CD14-positive monocyte (primary cell): ENCODE results near the gene CLDN9. TPM values are rescaled to one million over a fixed set of nuclear protein-coding genes. Genes with fewer than 3 reads are reported as not detected.

Source experiments
- DNase-seq, 3 donors: peaks; one replicate each; pipeline ENCODE4 v3.0.0-alpha.2; 2011 to 2022
- H2AFZ ChIP-seq: 2 replicates; pipeline ENCODE4 v1.6.0; 2012; ENCODE audit warnings: mild to moderate bottlenecking, low read depth, low read length, inconsistent platforms; ENCODE audit not compliant: insufficient read depth, poor library complexity, severe bottlenecking
- H3K27ac ChIP-seq, 2 donors: 1 replicate in 1 of 2; 2 replicates in 1 of 2; pipeline ENCODE4 v1.5.1; 2012 to 2013; ENCODE audit warnings: low read length in 2 of 2, control low read depth in 1 of 2, inconsistent platforms in 1 of 2, low read depth in 1 of 2, mild to moderate bottlenecking in 1 of 2
- H3K27me3 ChIP-seq, 2 donors: one replicate each; pipeline versions ENCODE4 v1.6.0 to v1.6.1; 2011 to 2013; ENCODE audit warnings: low read length in 2 of 2; ENCODE audit not compliant: control insufficient read depth in 2 of 2, insufficient read depth in 2 of 2
- H3K36me3 ChIP-seq, 2 donors: replicated peaks in 1 of 2; 1 replicate in 1 of 2; 2 replicates in 1 of 2; pipeline versions ENCODE4 v1.5.1 to v1.6.1; 2012 to 2013; ENCODE audit warnings: low read length in 2 of 2, control low read depth in 1 of 2, inconsistent platforms in 1 of 2, mild to moderate bottlenecking in 1 of 2; ENCODE audit not compliant: insufficient read depth in 2 of 2, control insufficient read depth in 1 of 2
- H3K4me1 ChIP-seq, 2 donors: 1 replicate in 1 of 2; 2 replicates in 1 of 2; pipeline versions ENCODE4 v1.5.1 to v1.6.1; 2012 to 2013; ENCODE audit warnings: low read length in 2 of 2, control low read depth in 1 of 2, inconsistent platforms in 1 of 2, mild to moderate bottlenecking in 1 of 2, moderate library complexity in 1 of 2; ENCODE audit not compliant: insufficient read depth in 2 of 2, control insufficient read depth in 1 of 2
- H3K4me2 ChIP-seq: replicated peaks from 2 replicates; pipeline ENCODE3; 2012; ENCODE audit warnings: low read length, moderate library complexity, mild to moderate bottlenecking; ENCODE audit not compliant: poor library complexity, severe bottlenecking; ENCODE audit errors: extremely low read depth
- H3K4me3 ChIP-seq, 3 experiments: fragments of 200-600 bp in 1 of 3; sonication (generic) in 1 of 3; replicated peaks in 1 of 3; 1 replicate in 2 of 3; 2 replicates in 1 of 3; pipeline ENCODE4 v1.5.1; 2011 to 2013; ENCODE audit warnings: low read length in 3 of 3, mild to moderate bottlenecking in 3 of 3, control low read depth in 2 of 3, low read depth in 2 of 3, inconsistent platforms in 1 of 3, moderate library complexity in 1 of 3
- H3K79me2 ChIP-seq: 2 replicates; pipeline ENCODE4 v1.6.0; 2012; ENCODE audit warnings: mild to moderate bottlenecking, control low read depth, inconsistent platforms, low read length, moderate library complexity; ENCODE audit not compliant: insufficient read depth
- H3K9ac ChIP-seq: 2 replicates; pipeline ENCODE4 v1.6.0; 2017; ENCODE audit warnings: low read length, mild to moderate bottlenecking; ENCODE audit not compliant: insufficient read depth, poor library complexity, severe bottlenecking
- H3K9me3 ChIP-seq, 2 donors: replicated peaks in 1 of 2; 1 replicate in 1 of 2; 2 replicates in 1 of 2; pipeline versions ENCODE4 v1.5.1 to v1.6.1; 2012 to 2013; ENCODE audit warnings: low read length in 2 of 2, control low read depth in 1 of 2; ENCODE audit not compliant: control insufficient read depth in 1 of 2, insufficient read depth in 1 of 2
- H4K20me1 ChIP-seq: 2 replicates; pipeline ENCODE4 v1.6.0; 2012; ENCODE audit warnings: mild to moderate bottlenecking, low read length, control low read depth, moderate library complexity; ENCODE audit not compliant: insufficient read depth
- H3K27ac Mint-ChIP-seq, 7 donors: one replicate each; pipeline ENCODE4 v1.8.0; 2020; ENCODE audit warnings: mild to moderate bottlenecking in 7 of 7, mixed read lengths in 7 of 7, moderate library complexity in 6 of 7, inconsistent platforms in 2 of 7
- H3K27me3 Mint-ChIP-seq, 3 donors: one replicate each; pipeline ENCODE4 v1.8.0; 2021 to 2022; ENCODE audit warnings: low read depth in 3 of 3, mild to moderate bottlenecking in 3 of 3, mixed read lengths in 3 of 3, moderate library complexity in 3 of 3, inconsistent platforms in 1 of 3
- H3K36me3 Mint-ChIP-seq, 2 donors: one replicate each; pipeline ENCODE4 v1.8.0; 2020; ENCODE audit warnings: mixed read lengths in 2 of 2, inconsistent platforms in 1 of 2, mild to moderate bottlenecking in 1 of 2
- H3K4me1 Mint-ChIP-seq: one replicate; pipeline ENCODE4 v1.8.0; 2020; ENCODE audit warnings: mild to moderate bottlenecking, mixed read lengths
- H3K4me3 Mint-ChIP-seq, 2 donors: one replicate each; pipeline ENCODE4 v1.8.0; 2020; ENCODE audit warnings: mild to moderate bottlenecking in 2 of 2, mixed read lengths in 2 of 2, moderate library complexity in 1 of 2
- H3K9me3 Mint-ChIP-seq, 7 donors: one replicate each; pipeline ENCODE4 v1.8.0; 2020 to 2022; ENCODE audit warnings: mixed read lengths in 7 of 7, mild to moderate bottlenecking in 6 of 7, moderate library complexity in 6 of 7, inconsistent platforms in 2 of 7
- CTCF ChIP-seq: fragments of 200-600 bp; IDR thresholded peaks from one replicate; pipeline ENCODE4 v1.8.0; 2022; ENCODE audit warnings: antibody characterized with exemption, mild to moderate bottlenecking
- WGBS: methylation state at CpG from one replicate; pipeline ENCODE4 v1.1.5; 2013; ENCODE audit warnings: missing lambda C conversion rate; ENCODE audit not compliant: insufficient coverage; 5-methylcytosine and 5-hydroxymethylcytosine counted together
- intact Hi-C, 2 donors: fragments of 100-400 bp; cut with micrococcal nuclease; formaldehyde crosslinking; loops; one replicate each; pipeline versions ENCODE4 v1.15.0 to v1.15.1; 2023
- polyA plus RNA-seq, 3 donors: library from polyadenylated mRNA; depleted of rRNA in 1 of 3; unstranded in 2 of 3; stranded (reverse) in 1 of 3; fragments of 300-500 nt in 2 of 3; fragments of >200 nt in 1 of 3; fragmentation: Illumina TruSeq in 2 of 3; gene quantifications; 1 replicate in 2 of 3; 2 replicates in 1 of 3; pipeline ENCODE4 v1.2.3, GENCODE V29; 2012 to 2021

Gene CLDN9
- polyA plus RNA-seq, 3 donors = 2.1 TPM; not detected in 2

GRCh38 chr16:3047387-3047720 is 34.6 kb downstream of the CLDN9 start:
- peaks cover 24 to 29% of the 10 kb centered on the region in 2 donors for H3K36me3 Mint-ChIP-seq
- H3K4me3 ChIP-seq = peak overlapping the region in 2 of 3 experiments; percentile 22 to 86

GRCh38 chr16:3049921-3050481 is 37.3 kb downstream of the CLDN9 start:
- Histone ChIP-seq H4K20me1 (no peaks in the 10 kb centered on the region), H3K4me2 (no peak overlapping the region), H3K27me3 (peaks cover 0 to 14% of the 10 kb centered on the region in 2 donors), H3K9ac (no peak overlapping the region), H3K36me3 (no peaks in the 10 kb centered on the region), H3K79me2 (no peaks in the 10 kb centered on the region), H3K9me3 (no peaks in the 10 kb centered on the region), H3K4me3 (no peak overlapping the region), H3K27ac (no peak overlapping the region), H3K4me1 (peaks cover 88 to 99% of the 10 kb centered on the region in 2 donors), H2AFZ (no peak overlapping the region)
- intact Hi-C loops = no loop called here
- peak overlapping the region in 3 of 7 donors; percentile 10 to 64 (median 26) for H3K27ac Mint-ChIP-seq
- 87% methylated on average over 25 of the region's 26 CpGs for WGBS
- H3K9me3 Mint-ChIP-seq = peaks cover 0 to 4% (median 1%) of the 10 kb centered on the region in 7 donors
- H3K27me3 Mint-ChIP-seq = peaks cover 14 to 32% (median 21%) of the 10 kb centered on the region in 3 donors
- DNase-seq = no peak
- no peak for TF ChIP-seq CTCF
- H3K4me1 Mint-ChIP-seq = peaks cover 74% of the 10 kb centered on the region
- H3K4me3 Mint-ChIP-seq = peak overlapping the region in 1 of 2 donors; percentile 63
- peaks cover 21 to 32% of the 10 kb centered on the region in 2 donors for H3K36me3 Mint-ChIP-seq

More at GRCh38 chr16:3047387-3047720, 34.6 kb downstream of the CLDN9 start:
- Histone ChIP-seq H2AFZ (peak overlapping the region; percentile 93), H3K79me2 (no peaks in the 10 kb centered on the region), H4K20me1 (no peaks in the 10 kb centered on the region), H3K36me3 (no peaks in the 10 kb centered on the region), H3K27ac (no peak overlapping the region), H3K9me3 (no peaks in the 10 kb centered on the region), H3K4me2 (peak overlapping the region; percentile 100), H3K9ac (peak overlapping the region; percentile 70), H3K4me1 (peaks cover 69 to 87% of the 10 kb centered on the region in 2 donors), H3K27me3 (peaks cover 7 to 31% of the 10 kb centered on the region in 2 donors)
- no peak for DNase-seq
- intact Hi-C loops = no loop called here
- TF ChIP-seq CTCF = no peak
- Mint-ChIP-seq H3K4me3 (peak overlapping the region; percentile 75 to 93), H3K27me3 (peaks cover 29 to 45% (median 38%) of the 10 kb centered on the region in 3 donors), H3K4me1 (peaks cover 66% of the 10 kb centered on the region), H3K27ac (peak overlapping the region in 1 of 7 donors; percentile 62), H3K9me3 (peaks cover 0 to 9% (median 3%) of the 10 kb centered on the region in 7 donors)
- 21% methylated on average over 11 of the region's 13 CpGs for WGBS
